Smooth muscle cell (in vitro differentiated cells): ENCODE measurements around the gene CNNM3. TPM values are rescaled to one million over a fixed set of nuclear protein-coding genes. Genes with fewer than 3 reads are reported as not detected.
A peak's percentile ranks its signal among the peaks of the same experiment; 100 is the strongest.

Source experiments
- DNase-seq: peaks from one replicate; lab custom pipeline; 2025; ENCODE audit not compliant: unreplicated experiment; lab: John Stamatoyannopoulos, UW
- H2AFZ ChIP-seq: fragments of 200-600 bp; sonication (generic); 2 replicates; pipeline ENCODE4 v1.6.0; 2016; ENCODE audit warnings: antibody characterized with exemption, low read depth, mild to moderate bottlenecking
- H3F3A ChIP-seq: fragments of 200-600 bp; sonication (generic); 2 replicates; pipeline ENCODE4 v1.6.0; 2017; ENCODE audit warnings: antibody characterized with exemption, low read depth
- H3K27ac ChIP-seq: fragments of 200-600 bp; sonication (generic); 2 replicates; pipeline ENCODE4 v1.5.1; 2016; ENCODE audit warnings: low read depth, mild to moderate bottlenecking
- H3K27me3 ChIP-seq: fragments of 200-600 bp; sonication (generic); 2 replicates; pipeline ENCODE4 v1.6.1; 2016; ENCODE audit warnings: low read depth, mild to moderate bottlenecking
- H3K36me3 ChIP-seq: fragments of 200-600 bp; sonication (generic); 2 replicates; pipeline ENCODE4 v1.5.1; 2016; ENCODE audit warnings: low read depth
- H3K4me1 ChIP-seq: fragments of 200-600 bp; sonication (generic); 2 replicates; pipeline ENCODE4 v1.5.1; 2016; ENCODE audit warnings: low read depth
- H3K4me2 ChIP-seq: fragments of 200-600 bp; sonication (generic); 2 replicates; pipeline ENCODE4 v1.6.0; 2016; ENCODE audit warnings: mild to moderate bottlenecking
- H3K4me3 ChIP-seq: fragments of 200-600 bp; sonication (generic); 2 replicates; pipeline ENCODE4 v1.5.1; 2016; ENCODE audit warnings: mild to moderate bottlenecking
- H3K79me2 ChIP-seq: fragments of 200-600 bp; sonication (generic); 2 replicates; pipeline ENCODE4 v1.6.0; 2016; ENCODE audit warnings: low read depth, mild to moderate bottlenecking
- H3K9ac ChIP-seq: fragments of 200-600 bp; sonication (generic); 2 replicates; pipeline ENCODE4 v1.6.0; 2016; ENCODE audit warnings: low read depth
- H3K9me3 ChIP-seq: fragments of 200-600 bp; sonication (generic); replicated peaks from 2 replicates; pipeline ENCODE4 v1.5.1; 2016; ENCODE audit warnings: low read depth
- H4K20me1 ChIP-seq: fragments of 200-600 bp; sonication (generic); 2 replicates; pipeline ENCODE4 v1.6.0; 2016; ENCODE audit warnings: low read depth
- WGBS: methylation state at CpG from one replicate; pipeline ENCODE4 v1.1.7; 2016; ENCODE audit warnings: low lambda C conversion rate; 5-methylcytosine and 5-hydroxymethylcytosine counted together
- polyA plus RNA-seq: library from polyadenylated mRNA; unstranded; fragments of >200 nt; fragmentation: Nextera tagmentation; extraction: Ambion mirVana; gene quantifications from 2 replicates; pipeline ENCODE4 v1.2.1, GENCODE V29; 2016
- total RNA-seq: library from RNA; depleted of rRNA; stranded (reverse); fragments of >200 nt; gene quantifications from 2 replicates; pipeline ENCODE4 v1.2.3, GENCODE V29; 2014
- TF ChIP-seq, protein P1 (sequence below): fragments of 200-600 bp; sonication (generic); IDR thresholded peaks from 2 replicates; pipeline ENCODE4 v1.5.1; 2017; ENCODE audit warnings: borderline replicate concordance, mild to moderate bottlenecking, antibody characterized with exemption; ENCODE audit not compliant: insufficient read depth, poor library complexity, severe bottlenecking

The CNNM3 gene
- total and polyA plus RNA-seq, 2 experiments from 2014 or later = 3.2 to 4.8 TPM

- Histone ChIP-seq H3F3A (peaks cover 22% of the 10 kb centered on the region), H3K4me3 (no peak overlapping the region), H3K27ac (no peak overlapping the region), H3K27me3 (no peaks in the 10 kb centered on the region), H2AFZ (no peak overlapping the region), H3K79me2 (peaks cover 51% of the 10 kb centered on the region), H3K36me3 (no peaks in the 10 kb centered on the region), H3K9me3 (no peaks in the 10 kb centered on the region), H4K20me1 (peaks cover 87% of the 10 kb centered on the region), H3K9ac (no peak overlapping the region), H3K4me1 (peaks cover 2% of the 10 kb centered on the region), H3K4me2 (no peak overlapping the region)
- TF ChIP-seq, protein P1, sequence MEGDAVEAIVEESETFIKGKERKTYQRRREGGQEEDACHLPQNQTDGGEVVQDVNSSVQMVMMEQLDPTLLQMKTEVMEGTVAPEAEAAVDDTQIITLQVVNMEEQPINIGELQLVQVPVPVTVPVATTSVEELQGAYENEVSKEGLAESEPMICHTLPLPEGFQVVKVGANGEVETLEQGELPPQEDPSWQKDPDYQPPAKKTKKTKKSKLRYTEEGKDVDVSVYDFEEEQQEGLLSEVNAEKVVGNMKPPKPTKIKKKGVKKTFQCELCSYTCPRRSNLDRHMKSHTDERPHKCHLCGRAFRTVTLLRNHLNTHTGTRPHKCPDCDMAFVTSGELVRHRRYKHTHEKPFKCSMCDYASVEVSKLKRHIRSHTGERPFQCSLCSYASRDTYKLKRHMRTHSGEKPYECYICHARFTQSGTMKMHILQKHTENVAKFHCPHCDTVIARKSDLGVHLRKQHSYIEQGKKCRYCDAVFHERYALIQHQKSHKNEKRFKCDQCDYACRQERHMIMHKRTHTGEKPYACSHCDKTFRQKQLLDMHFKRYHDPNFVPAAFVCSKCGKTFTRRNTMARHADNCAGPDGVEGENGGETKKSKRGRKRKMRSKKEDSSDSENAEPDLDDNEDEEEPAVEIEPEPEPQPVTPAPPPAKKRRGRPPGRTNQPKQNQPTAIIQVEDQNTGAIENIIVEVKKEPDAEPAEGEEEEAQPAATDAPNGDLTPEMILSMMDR = no peak
- DNase-seq = no peak
- WGBS = 96% methylated on average over 23 of the region's 25 CpGs
These were observed 48.4 kb downstream of the CNNM3 start for GRCh38 chr2:96864343-96865091.

DNA sequence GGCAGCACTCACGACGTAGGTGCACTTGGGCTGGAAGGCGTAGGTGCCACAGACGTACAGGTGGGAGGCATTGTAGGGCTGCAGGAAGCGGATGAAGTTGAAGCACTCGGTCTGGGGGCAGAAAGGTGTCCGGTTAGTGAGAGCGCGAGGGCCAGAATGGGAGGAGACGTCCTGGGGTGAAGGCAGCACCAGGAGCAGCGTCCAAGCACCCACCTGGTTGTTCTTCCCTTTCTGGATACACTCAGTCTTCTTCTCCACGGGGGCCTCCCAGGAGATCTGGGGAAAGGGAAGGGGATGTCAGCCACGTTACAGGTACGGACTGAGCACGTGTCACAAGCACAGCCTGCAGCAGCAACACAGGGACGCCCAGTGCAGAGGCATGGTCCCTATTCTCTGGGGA is 49.6 kb downstream of the CNNM3 start:
- 97% methylated on average over 16 of the region's 16 CpGs for WGBS
- Histone ChIP-seq H3K9me3 (no peaks in the 10 kb centered on the region), H3K36me3 (no peaks in the 10 kb centered on the region)

DNA sequence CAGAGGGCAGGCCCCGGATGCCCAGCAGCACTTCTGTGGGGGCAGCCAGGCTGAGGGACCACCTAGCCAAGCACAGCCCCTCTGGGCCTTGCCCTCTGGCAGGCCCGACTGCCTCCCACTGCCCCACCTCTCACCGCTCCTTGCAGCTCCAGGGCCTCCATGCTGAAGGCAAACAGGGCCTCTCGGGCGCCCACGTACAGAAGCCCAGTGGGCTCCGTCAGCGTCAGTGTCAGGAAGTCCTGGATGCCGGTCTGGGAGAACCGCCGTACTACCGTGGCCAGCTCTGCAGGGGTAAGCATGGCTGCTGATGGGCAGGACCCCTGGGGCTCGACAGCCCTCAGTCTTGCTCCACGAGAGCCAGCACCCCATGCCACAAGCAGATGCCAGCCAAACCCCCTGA is 50.1 kb downstream of the CNNM3 start:
- WGBS = 90% methylated on average over 14 of the region's 14 CpGs
- H3K27me3 ChIP-seq = no peaks in the 10 kb centered on the region
- no peak overlapping the region for H3K9ac ChIP-seq
- H3K4me3 ChIP-seq = no peak overlapping the region
- peak overlapping the region; percentile 95 for H3K4me2 ChIP-seq
- no peaks in the 10 kb centered on the region for H3K36me3 ChIP-seq
- TF ChIP-seq, protein P1 = no peak
- DNase-seq = no peak
- peaks cover 6% of the 10 kb centered on the region for H3K4me1 ChIP-seq
- peaks cover 26% of the 10 kb centered on the region for H3F3A ChIP-seq
- no peaks in the 10 kb centered on the region for H3K9me3 ChIP-seq
- H3K27ac ChIP-seq = peak overlapping the region; percentile 80
- H3K79me2 ChIP-seq = peaks cover 57% of the 10 kb centered on the region
- peaks cover 71% of the 10 kb centered on the region for H4K20me1 ChIP-seq
- no peak overlapping the region for H2AFZ ChIP-seq

More for the DNA sequence above, 49.6 kb downstream of the CNNM3 start:
- no peak overlapping the region for H3K27ac ChIP-seq
- H3K79me2 ChIP-seq = peaks cover 55% of the 10 kb centered on the region
- no peak overlapping the region for H3K4me2 ChIP-seq
- H2AFZ ChIP-seq = no peak overlapping the region
- no peak for DNase-seq
- TF ChIP-seq, protein P1 = no peak
- peaks cover 21% of the 10 kb centered on the region for H3F3A ChIP-seq
- H3K27me3 ChIP-seq = no peaks in the 10 kb centered on the region
- peaks cover 76% of the 10 kb centered on the region for H4K20me1 ChIP-seq
- peaks cover 2% of the 10 kb centered on the region for H3K4me1 ChIP-seq
- H3K9ac ChIP-seq = no peak overlapping the region
- H3K4me3 ChIP-seq = no peak overlapping the region

GRCh38 chr2:96866586-96866985 is 50.5 kb downstream of the CNNM3 start:
- Histone ChIP-seq H3K79me2 (peaks cover 57% of the 10 kb centered on the region), H3F3A (peaks cover 30% of the 10 kb centered on the region), H3K9me3 (no peaks in the 10 kb centered on the region), H3K9ac (no peak overlapping the region), H3K4me3 (no peak overlapping the region), H3K4me1 (peaks cover 9% of the 10 kb centered on the region), H3K27ac (peak overlapping the region; percentile 80), H2AFZ (no peak overlapping the region), H3K27me3 (no peaks in the 10 kb centered on the region), H4K20me1 (peaks cover 67% of the 10 kb centered on the region), H3K4me2 (peak overlapping the region; percentile 95), H3K36me3 (no peaks in the 10 kb centered on the region)
- DNase-seq = no peak
- TF ChIP-seq, protein P1 = no peak
- WGBS = 86% methylated on average over 8 of the region's 8 CpGs
